Endodermal cell (in vitro differentiated cells): Measurements from ENCODE around the gene RPS15. TPM values are rescaled to one million over a fixed set of nuclear protein-coding genes. Genes with fewer than 3 reads are reported as not detected.

Experiments used
- DNase-seq: peaks from one replicate; pipeline ENCODE4 v3.0.0-alpha.2; 2017
- H3K27ac ChIP-seq: 2 replicates; pipeline ENCODE4 v1.5.1; 2013; ENCODE audit warnings: mild to moderate bottlenecking, low read depth, low read length, moderate library complexity
- H3K27me3 ChIP-seq: 2 replicates; pipeline ENCODE4 v1.6.1; 2013; ENCODE audit warnings: mild to moderate bottlenecking, low read length, moderate library complexity; ENCODE audit not compliant: insufficient read depth, control insufficient read depth, poor library complexity, severe bottlenecking
- H3K36me3 ChIP-seq: 2 replicates; pipeline ENCODE4 v1.7.0; 2013; ENCODE audit warnings: mild to moderate bottlenecking, low read length, moderate library complexity; ENCODE audit not compliant: control insufficient read depth, insufficient read depth
- H3K4me1 ChIP-seq: one replicate; pipeline ENCODE4 v1.7.0; 2013; ENCODE audit warnings: low read length; ENCODE audit not compliant: control insufficient read depth, insufficient read depth
- H3K4me3 ChIP-seq: 2 replicates; pipeline ENCODE4 v1.5.1; 2013; ENCODE audit warnings: mild to moderate bottlenecking, low read length, moderate library complexity
- H3K9ac ChIP-seq: 2 replicates; pipeline ENCODE4 v1.6.1; 2013; ENCODE audit warnings: mild to moderate bottlenecking, low read length, moderate library complexity; ENCODE audit not compliant: poor library complexity, severe bottlenecking; ENCODE audit errors: extremely low read depth
- H3K9me3 ChIP-seq: 2 replicates; pipeline ENCODE4 v1.6.1; 2013; ENCODE audit warnings: mild to moderate bottlenecking, low read length, moderate library complexity; ENCODE audit not compliant: control insufficient read depth
- H3K27ac Mint-ChIP-seq: 2 replicates; pipeline ENCODE4 v1.8.0; 2020; ENCODE audit warnings: mixed read lengths
- H3K27me3 Mint-ChIP-seq: 2 replicates; pipeline ENCODE4 v1.8.0; 2021; ENCODE audit warnings: mild to moderate bottlenecking, mixed read lengths; ENCODE audit not compliant: insufficient read depth
- H3K36me3 Mint-ChIP-seq: 2 replicates; pipeline ENCODE4 v1.8.0; 2020; ENCODE audit warnings: low read depth, mixed read lengths
- H3K4me1 Mint-ChIP-seq: 2 replicates; pipeline ENCODE4 v1.8.0; 2020; ENCODE audit warnings: mixed read lengths
- H3K4me3 Mint-ChIP-seq: 2 replicates; pipeline ENCODE4 v1.8.0; 2020; ENCODE audit warnings: mild to moderate bottlenecking, moderate library complexity, mixed read lengths
- H3K9me3 Mint-ChIP-seq: 2 replicates; pipeline ENCODE4 v1.8.0; 2020; ENCODE audit warnings: mild to moderate bottlenecking, mixed read lengths
- CTCF ChIP-seq: fragments of 200-600 bp; sonication (generic); conservative IDR thresholded peaks from 2 replicates; pipeline ENCODE4 v1.5.0; 2021; ENCODE audit warnings: antibody characterized with exemption, mild to moderate bottlenecking
- WGBS, 2 experiments: methylation state at CpG; one replicate each; pipeline versions ENCODE4 v1.1.5 to v1.1.7; 2013; ENCODE audit warnings: missing lambda C conversion rate in 2 of 2, mixed read lengths in 1 of 2; ENCODE audit not compliant: insufficient coverage in 1 of 2, insufficient read length in 1 of 2; 5-methylcytosine and 5-hydroxymethylcytosine counted together
- total RNA-seq, 2 donors: library from RNA; stranded (reverse); fragmentation: NEBNext Ultra II Directional in 1 of 2; extraction: Animal tissue kit (Norgen Biotek cat#: 25700) in 1 of 2; gene quantifications; 2 replicates in 1 of 2; 3 replicates in 1 of 2; pipeline ENCODE4 v1.2.1, GENCODE V29; 2021

Gene RPS15
- total RNA-seq, 2 donors from 2014 or later, result 1,298 to 1,321 TPM

GRCh38 chr19:1453525-1454364 lies 15.5 kb downstream of the RPS15 start:
- H3K27me3 ChIP-seq, result peaks cover 65% of the 10 kb centered on the region
- H3K9ac ChIP-seq, result no peak overlapping the region
- Mint-ChIP-seq H3K9me3 (peaks cover under 1% of the 10 kb centered on the region), H3K27ac (no peak overlapping the region), H3K27me3 (peaks cover 80% of the 10 kb centered on the region), H3K4me1 (no peaks in the 10 kb centered on the region), H3K36me3 (no peaks in the 10 kb centered on the region), H3K4me3 (no peak overlapping the region)
- no peaks in the 10 kb centered on the region for H3K36me3 ChIP-seq
- no peak overlapping the region for H3K4me3 ChIP-seq
- WGBS, 2 experiments, result 43 to 67% methylated on average over 19 to 33 of the region's 33 CpGs
- peak; percentile 69 for DNase-seq
- no peaks in the 10 kb centered on the region for H3K4me1 ChIP-seq
- no peaks in the 10 kb centered on the region for H3K9me3 ChIP-seq
- no peak for TF ChIP-seq CTCF
- no peak overlapping the region for H3K27ac ChIP-seq

- Histone ChIP-seq H3K4me3 (no peak overlapping the region), H3K4me1 (no peaks in the 10 kb centered on the region), H3K27me3 (peaks cover 65% of the 10 kb centered on the region), H3K36me3 (no peaks in the 10 kb centered on the region), H3K9me3 (no peaks in the 10 kb centered on the region), H3K27ac (no peak overlapping the region), H3K9ac (no peak overlapping the region)
- TF ChIP-seq CTCF, result no peak
- H3K4me3 Mint-ChIP-seq, result no peak overlapping the region
- no peaks in the 10 kb centered on the region for H3K9me3 Mint-ChIP-seq
- H3K27ac Mint-ChIP-seq, result no peak overlapping the region
- no peak for DNase-seq
- peaks cover 80% of the 10 kb centered on the region for H3K27me3 Mint-ChIP-seq
- no peaks in the 10 kb centered on the region for H3K36me3 Mint-ChIP-seq
- no peaks in the 10 kb centered on the region for H3K4me1 Mint-ChIP-seq
- 72 to 79% methylated on average over 5 to 21 of the region's 22 CpGs for WGBS, 2 experiments
These were observed 16.8 kb downstream of the RPS15 start for GRCh38 chr19:1455002-1455335.

- H3K27me3 ChIP-seq, result peaks cover 62% of the 10 kb centered on the region
- Mint-ChIP-seq H3K36me3 (no peaks in the 10 kb centered on the region), H3K9me3 (no peaks in the 10 kb centered on the region), H3K4me3 (no peak overlapping the region), H3K4me1 (no peaks in the 10 kb centered on the region), H3K27ac (no peak overlapping the region), H3K27me3 (peaks cover 78% of the 10 kb centered on the region)
- DNase-seq, result peak; percentile 98
- no peaks in the 10 kb centered on the region for H3K9me3 ChIP-seq
- no peaks in the 10 kb centered on the region for H3K36me3 ChIP-seq
- no peak overlapping the region for H3K9ac ChIP-seq
- H3K4me1 ChIP-seq, result no peaks in the 10 kb centered on the region
- no peak overlapping the region for H3K4me3 ChIP-seq
- TF ChIP-seq CTCF, result no peak
- no peak overlapping the region for H3K27ac ChIP-seq
- 83 to 85% methylated on average over 23 to 39 of the region's 42 CpGs for WGBS, 2 experiments
These were observed 17.3 kb downstream of the RPS15 start for GRCh38 chr19:1455336-1456120.
